ENCODE measurements around the gene EPB41L3. TPM values are rescaled to one million over a fixed set of nuclear protein-coding genes. Genes with fewer than 3 reads are reported as not detected.

The EPB41L3 gene
- total RNA-seq, 1 experiment from 2014 or later, result 20.6 TPM

GRCh38 chr18:5556310-5556974 is 12.6 kb upstream of the EPB41L3 start:
- H3K27me3 Mint-ChIP-seq (ENCODE audit: low read depth), result no peaks in the 10 kb centered on the region; the same call in 1 of the 2 replicates
- ChIA-PET POLR2A (no interaction called here), CTCF (interaction anchor here (2.4 kb wide), 1 partner anchor 10 kb away, joined by 11 read pairs; no protein-coding TSS in a partner anchor)
- no peak for TF ChIP-seq NR2C2 (CRISPR knock-in tag; IDR thresholded peaks at IDR 0.05)
- no peak for TF ChIP-seq NR3C1 (CRISPR knock-in tag; conservative IDR thresholded peaks at IDR 0.05; ENCODE audit: low read depth)
- TF ChIP-seq PREB (CRISPR knock-in tag; IDR thresholded peaks at IDR 0.05; ENCODE audit: borderline replicate concordance), result no peak
- no peak for TF ChIP-seq JUN (CRISPR knock-in tag; IDR thresholded peaks at IDR 0.05)
- no peak for TF ChIP-seq MLX (CRISPR knock-in tag; IDR thresholded peaks at IDR 0.05)
- no peak for TF ChIP-seq HMGXB4 (CRISPR knock-in tag; IDR thresholded peaks at IDR 0.05)
- no peak for TF ChIP-seq FOXP4 (CRISPR knock-in tag; IDR thresholded peaks at IDR 0.05)
- no peak for TF ChIP-seq STAT6 (CRISPR knock-in tag; conservative IDR thresholded peaks at IDR 0.05; ENCODE audit: low read depth)
- TF ChIP-seq TCF7 (CRISPR knock-in tag; IDR thresholded peaks at IDR 0.05; ENCODE audit: low read depth), result no peak
- no peak for TF ChIP-seq ESRRA (CRISPR knock-in tag; IDR thresholded peaks at IDR 0.05; ENCODE audit: borderline replicate concordance)
- TF ChIP-seq ZNF532 (CRISPR knock-in tag; IDR thresholded peaks at IDR 0.05; ENCODE audit: borderline replicate concordance), result no peak
- no peak for TF ChIP-seq KAT7 (CRISPR knock-in tag; IDR thresholded peaks at IDR 0.05; ENCODE audit: borderline replicate concordance)
- no peak for TF ChIP-seq CREB1 (CRISPR knock-in tag; IDR thresholded peaks at IDR 0.05)
- no peak for TF ChIP-seq ZNF232 (CRISPR knock-in tag; IDR thresholded peaks at IDR 0.05)
- TF ChIP-seq ATF6 (CRISPR knock-in tag; IDR thresholded peaks at IDR 0.05), result no peak
- H3K4me3 Mint-ChIP-seq, result no peak overlapping the region
- ATAC-seq (no peak), DNase-seq (ENCODE audit: low spot score) (no peak)
- H3K36me3 Mint-ChIP-seq, result no peaks in the 10 kb centered on the region
- peaks cover 2% of the 10 kb centered on the region for H3K4me1 Mint-ChIP-seq
- H3K9me3 Mint-ChIP-seq, result no peaks in the 10 kb centered on the region; the same call in 1 of the 2 replicates
- H3K27ac Mint-ChIP-seq, result no peak overlapping the region
